Hepatocyte (in vitro differentiated cells): ENCODE data around the gene MARCHF3. TPM values are rescaled to one million over a fixed set of nuclear protein-coding genes. Genes with fewer than 3 reads are reported as not detected.
"Not testable (repeated sequence)": the region's sequence is repeated elsewhere in the genome, so short reads cannot be mapped to it uniquely, and the experiment has no call there.

Experiments
- DNase-seq: peaks from one replicate; pipeline ENCODE4 v3.0.0-alpha.2; 2016; ENCODE audit warnings: low spot score
- H2AFZ ChIP-seq: fragments of 200-600 bp; sonication (generic); 2 replicates; pipeline ENCODE4 v1.6.0; 2016; ENCODE audit warnings: antibody characterized with exemption, mild to moderate bottlenecking
- H3K27ac ChIP-seq: fragments of 200-600 bp; sonication (generic); 2 replicates; pipeline ENCODE4 v1.5.1; 2016; ENCODE audit warnings: mild to moderate bottlenecking
- H3K27me3 ChIP-seq: fragments of 200-600 bp; sonication (generic); 2 replicates; pipeline ENCODE4 v1.6.1; 2016
- H3K36me3 ChIP-seq: fragments of 200-600 bp; sonication (generic); replicated peaks from 2 replicates; pipeline ENCODE4 v1.5.1; 2016; ENCODE audit warnings: low read depth; ENCODE audit not compliant: insufficient read depth
- H3K4me1 ChIP-seq: fragments of 200-600 bp; sonication (generic); 2 replicates; pipeline ENCODE4 v1.5.1; 2016; ENCODE audit warnings: mild to moderate bottlenecking, moderate library complexity; ENCODE audit not compliant: insufficient read depth
- H3K4me2 ChIP-seq: fragments of 200-600 bp; sonication (generic); 2 replicates; pipeline ENCODE4 v1.6.0; 2016
- H3K4me3 ChIP-seq: fragments of 200-600 bp; sonication (generic); 2 replicates; pipeline ENCODE4 v1.5.1; 2016; ENCODE audit warnings: mild to moderate bottlenecking
- H3K79me2 ChIP-seq: fragments of 200-600 bp; sonication (generic); 2 replicates; pipeline ENCODE4 v1.6.0; 2017; ENCODE audit warnings: mild to moderate bottlenecking
- H3K9me2 ChIP-seq: fragments of 200-600 bp; sonication (generic); replicated peaks from 2 replicates; pipeline ENCODE4 v1.6.0; 2017; ENCODE audit warnings: mild to moderate bottlenecking; ENCODE audit not compliant: insufficient read depth
- H3K9me3 ChIP-seq: fragments of 200-600 bp; sonication (generic); 2 replicates; pipeline ENCODE4 v1.5.1; 2016; ENCODE audit warnings: low read depth, mild to moderate bottlenecking
- H4K20me1 ChIP-seq: fragments of 200-600 bp; sonication (generic); 2 replicates; pipeline ENCODE4 v1.6.0; 2016; ENCODE audit warnings: mild to moderate bottlenecking; ENCODE audit not compliant: insufficient read depth, poor library complexity, severe bottlenecking
- CTCF ChIP-seq: fragments of 200-600 bp; sonication (generic); IDR thresholded peaks from 2 replicates; pipeline ENCODE4 v1.5.1; 2016; ENCODE audit warnings: antibody characterized with exemption, mild to moderate bottlenecking; ENCODE audit not compliant: poor library complexity
- EZH2 ChIP-seq: fragments of 200-600 bp; sonication (generic); IDR thresholded peaks from 2 replicates; pipeline ENCODE4 v1.6.1; 2016; ENCODE audit warnings: antibody characterized with exemption, mild to moderate bottlenecking, borderline replicate concordance
- EZH2phosphoT487 ChIP-seq: fragments of 200-600 bp; sonication (generic); IDR thresholded peaks from one replicate; pipeline ENCODE4 v1.6.1; 2018; ENCODE audit warnings: antibody characterized with exemption, mild to moderate bottlenecking, low read depth, moderate library complexity; ENCODE audit not compliant: unreplicated experiment, severe bottlenecking
- WGBS: methylation state at CpG from one replicate; pipeline ENCODE4 v1.1.6; 2016; ENCODE audit warnings: low lambda C conversion rate; ENCODE audit errors: missing lambda C conversion rate; 5-methylcytosine and 5-hydroxymethylcytosine counted together
- polyA plus RNA-seq: library from polyadenylated mRNA; unstranded; fragments of >200 nt; fragmentation: Nextera tagmentation; extraction: Ambion mirVana; gene quantifications from 2 replicates; pipeline ENCODE4 v1.2.1, GENCODE V29; 2016
- total RNA-seq: library from RNA; depleted of rRNA; stranded (reverse); fragments of >200 nt; gene quantifications from 2 replicates; pipeline ENCODE4 v1.2.3, GENCODE V29; 2014

MARCHF3 gene
- total and polyA plus RNA-seq, 2 experiments from 2014 or later, result 9.4 to 20.4 TPM

- no peaks in the 10 kb centered on the region for H3K27me3 ChIP-seq
- DNase-seq, result no peak
- WGBS, result 80% methylated on average over 1 of the region's 1 CpG
- no peaks in the 10 kb centered on the region for H3K4me1 ChIP-seq
- no peaks in the 10 kb centered on the region for H3K36me3 ChIP-seq
- no peaks in the 10 kb centered on the region for H4K20me1 ChIP-seq
- no peaks in the 10 kb centered on the region for H3K79me2 ChIP-seq
- H3K4me3 ChIP-seq, result no peak overlapping the region
- no peak overlapping the region for H2AFZ ChIP-seq
- no peaks in the 10 kb centered on the region for H3K9me3 ChIP-seq
- peak overlapping the region; percentile 17 for H3K27ac ChIP-seq
- H3K4me2 ChIP-seq, result no peak overlapping the region
- no peaks in the 10 kb centered on the region for H3K9me2 ChIP-seq
- no peak for TF ChIP-seq EZH2phosphoT487
- no peak for TF ChIP-seq EZH2
These were observed 31.2 kb upstream of the MARCHF3 start for GRCh38 chr5:127061537-127061936.

GRCh38 chr5:127060470-127060985, 30.2 kb upstream of the MARCHF3 start:
- no peak for TF ChIP-seq CTCF
- Histone ChIP-seq H3K4me1 (no peaks in the 10 kb centered on the region), H3K36me3 (no peaks in the 10 kb centered on the region), H3K79me2 (no peaks in the 10 kb centered on the region), H3K4me2 (no peak overlapping the region), H3K27ac (no peak overlapping the region), H3K9me2 (no peaks in the 10 kb centered on the region), H3K27me3 (no peaks in the 10 kb centered on the region), H3K9me3 (no peaks in the 10 kb centered on the region), H2AFZ (no peak overlapping the region), H3K4me3 (no peak overlapping the region), H4K20me1 (no peaks in the 10 kb centered on the region)
- DNase-seq, result no peak
- WGBS, result 60% methylated on average over 1 of the region's 1 CpG

- no peak for DNase-seq
- 80% methylated on average over 2 of the region's 2 CpGs for WGBS
- Histone ChIP-seq H2AFZ (no peak overlapping the region), H3K27me3 (peaks cover 2% of the 10 kb centered on the region), H3K4me2 (no peak overlapping the region), H3K4me3 (no peak overlapping the region), H3K27ac (no peak overlapping the region), H3K9me3 (no peaks in the 10 kb centered on the region), H3K9me2 (no peaks in the 10 kb centered on the region), H3K4me1 (no peaks in the 10 kb centered on the region), H3K79me2 (no peaks in the 10 kb centered on the region), H4K20me1 (no peaks in the 10 kb centered on the region), H3K36me3 (no peaks in the 10 kb centered on the region)
- TF ChIP-seq EZH2phosphoT487 (no peak), EZH2 (no peak), CTCF (no peak)
These were observed 26.5 kb upstream of the MARCHF3 start for GRCh38 chr5:127056896-127057295.

GRCh38 chr5:127055880-127056653, 25.7 kb upstream of the MARCHF3 start:
- no peak for DNase-seq
- WGBS, result 92% methylated on average over 3 of the region's 3 CpGs
- Histone ChIP-seq H4K20me1 (no peaks in the 10 kb centered on the region), H3K36me3 (no peaks in the 10 kb centered on the region), H3K79me2 (no peaks in the 10 kb centered on the region), H2AFZ (no peak overlapping the region), H3K4me3 (no peak overlapping the region), H3K4me2 (no peak overlapping the region), H3K9me2 (no peaks in the 10 kb centered on the region), H3K27ac (no peak overlapping the region), H3K9me3 (no peaks in the 10 kb centered on the region), H3K4me1 (no peaks in the 10 kb centered on the region), H3K27me3 (peaks cover 3% of the 10 kb centered on the region)
- TF ChIP-seq CTCF (no peak), EZH2 (no peak), EZH2phosphoT487 (no peak)

GRCh38 chr5:127053551-127053950, 23.2 kb upstream of the MARCHF3 start:
- H3K9me2 ChIP-seq, H3K27ac ChIP-seq, H4K20me1 ChIP-seq, H3K4me3 ChIP-seq, H3K9me3 ChIP-seq, H2AFZ ChIP-seq, H3K36me3 ChIP-seq, H3K27me3 ChIP-seq, H3K4me1 ChIP-seq, H3K79me2 ChIP-seq, DNase-seq, H3K4me2 ChIP-seq: not testable (repeated sequence)
- 96% methylated on average over 6 of the region's 6 CpGs for WGBS
